Measurements from ENCODE around the gene DGKZ.

GRCh38 chr11:46364791-46365190, 17.5 kb downstream of the DGKZ start:
- no peak for TF ChIP-seq POLR2A (IDR thresholded peaks at IDR 0.05)
- TF ChIP-seq CTCF (IDR thresholded peaks at IDR 0.05) = no peak
